HepG2 (cell line): ENCODE results near the gene CT45A8. TPM values are rescaled to one million over a fixed set of nuclear protein-coding genes. Genes with fewer than 3 reads are reported as not detected.

Source experiments
- ATAC-seq: fragments of 200-7000 bp; cut with Tn5 transposase; 3 replicates; pipeline ENCODE4 v1.9.1; 2020; ENCODE audit warnings: mild to moderate bottlenecking, moderate library complexity
- BruUV-seq: library from RNA; stranded (reverse); fragments of 400-500 nt; replicated peaks from 2 replicates; lab custom pipeline; 2021; lab: Mats Ljungman, UMichigan
- CTCF ChIA-PET: fragments of 300-600 bp; formaldehyde crosslinking; extraction: SDS; loops from one replicate; lab custom pipeline; 2021; ENCODE audit warnings: low total read pairs, inconsistent platforms, low intra/inter-chr PET ratio; lab: Yijun Ruan, JAX
- POLR2A ChIA-PET: fragments of 350-600 bp; sonication (Branson Sonifier 250); formaldehyde crosslinking; loops from one replicate; lab custom pipeline; 2020; ENCODE audit warnings: antibody characterized with exemption, inconsistent platforms; lab: Yijun Ruan, JAX
- DNase-seq: peaks from one replicate; pipeline ENCODE4 v3.0.0-alpha.2; 2015; ENCODE audit warnings: low spot score
- FAIRE-seq: peaks from 3 replicates; lab custom pipeline; 2011; peaks lifted over from hg19 to GRCh38; lab: Jason Lieb, UNC
- H2AFZ ChIP-seq: one replicate; pipeline ENCODE4 v1.6.1; 2011; ENCODE audit warnings: low read length, inconsistent platforms
- H3K27ac ChIP-seq: fragments of 300-600 bp; 3 replicates; pipeline ENCODE4 v1.8.0; 2011; ENCODE audit warnings: mixed run types, mild to moderate bottlenecking, mixed read lengths, low read length, inconsistent platforms; ENCODE audit not compliant: insufficient read depth; ENCODE audit errors: extremely low read length
- H3K27me3 ChIP-seq, 2 experiments: fragments of 200-600 bp in 1 of 2; 2 replicates in 1 of 2; 3 replicates in 1 of 2; pipeline versions ENCODE4 v1.6.0 to v1.8.0; 2011; ENCODE audit warnings: low read length in 2 of 2, mild to moderate bottlenecking in 2 of 2, moderate library complexity in 2 of 2, inconsistent platforms in 1 of 2; ENCODE audit not compliant: insufficient read depth in 2 of 2, control insufficient read depth in 1 of 2
- H3K36me3 ChIP-seq, 2 experiments: fragments of 200-600 bp in 1 of 2; replicated peaks in 1 of 2; 2 replicates in 1 of 2; 3 replicates in 1 of 2; pipeline versions ENCODE4 v1.5.1 to v1.8.0; 2011; ENCODE audit warnings: low read length in 2 of 2, inconsistent platforms in 1 of 2; ENCODE audit not compliant: insufficient read depth in 2 of 2, control insufficient read depth in 1 of 2
- H3K4me1 ChIP-seq: 2 replicates; pipeline ENCODE4 v1.5.1; 2012; ENCODE audit warnings: low read length, inconsistent platforms; ENCODE audit not compliant: insufficient read depth
- H3K4me2 ChIP-seq: 2 replicates; pipeline ENCODE4 v1.6.0; 2011; ENCODE audit warnings: low read depth, low read length, inconsistent platforms
- H3K4me3 ChIP-seq, 3 experiments: fragments of 200-600 bp in 1 of 3; sonication (generic), shearing (Covaris generic) in 1 of 3; replicated peaks in 1 of 3; 2 replicates each; pipeline ENCODE4 v1.5.1; 2011 to 2016; ENCODE audit warnings: low read length in 3 of 3, inconsistent platforms in 2 of 3, low read depth in 2 of 3, mild to moderate bottlenecking in 2 of 3, control low read depth in 1 of 3, mixed read lengths in 1 of 3; ENCODE audit not compliant: insufficient read depth in 1 of 3
- H3K79me2 ChIP-seq: one replicate; pipeline ENCODE4 v1.6.1; 2011; ENCODE audit warnings: low read length, inconsistent platforms; ENCODE audit not compliant: insufficient read depth
- H3K9ac ChIP-seq: 2 replicates; pipeline ENCODE4 v1.6.0; 2011; ENCODE audit warnings: mild to moderate bottlenecking, low read depth, low read length, inconsistent platforms; ENCODE audit not compliant: insufficient read depth
- H3K9me3 ChIP-seq: 2 replicates; pipeline ENCODE4 v1.5.1; 2012; ENCODE audit warnings: mild to moderate bottlenecking, low read length
- H4K20me1 ChIP-seq: 2 replicates; pipeline ENCODE4 v1.6.0; 2011; ENCODE audit warnings: inconsistent platforms, mild to moderate bottlenecking, low read length, moderate library complexity; ENCODE audit not compliant: insufficient read depth
- ADNP ChIP-seq: sonication (generic); formaldehyde crosslinking; IDR thresholded peaks from 2 replicates; pipeline ENCODE4 v1.4.0; 2020; ENCODE audit warnings: missing genetic modification reagents
- ATF3 ChIP-seq: sonication (generic); formaldehyde crosslinking; IDR thresholded peaks from 2 replicates; pipeline ENCODE4 v1.4.0; 2020; ENCODE audit warnings: missing genetic modification reagents
- ATRX ChIP-seq: sonication (generic); formaldehyde crosslinking; IDR thresholded peaks from 2 replicates; pipeline ENCODE4 v1.4.0; 2020; ENCODE audit warnings: missing genetic modification reagents, borderline replicate concordance
- E2F5 ChIP-seq: sonication (generic); formaldehyde crosslinking; conservative IDR thresholded peaks from 2 replicates; pipeline ENCODE4 v1.4.0; 2020; ENCODE audit warnings: missing genetic modification reagents
- HDAC2 ChIP-seq: sonication (generic); formaldehyde crosslinking; IDR thresholded peaks from 2 replicates; pipeline ENCODE4 v1.4.0; 2020; ENCODE audit warnings: missing genetic modification reagents
- KDM5B ChIP-seq: sonication (generic); formaldehyde crosslinking; IDR thresholded peaks from 2 replicates; pipeline ENCODE4 v1.4.0; 2020; ENCODE audit warnings: missing genetic modification reagents, mild to moderate bottlenecking, borderline replicate concordance
- MIXL1 ChIP-seq: IDR thresholded peaks from 2 replicates; pipeline ENCODE4 v1.6.1; 2016
- NR0B2 ChIP-seq: sonication (generic); formaldehyde crosslinking; IDR thresholded peaks from 2 replicates; pipeline ENCODE4 v1.4.0; 2020; ENCODE audit warnings: mild to moderate bottlenecking, missing genetic modification reagents
- SPEN ChIP-seq: sonication (generic); formaldehyde crosslinking; IDR thresholded peaks from 2 replicates; pipeline ENCODE4 v1.5.1; 2020; ENCODE audit warnings: low read depth, mild to moderate bottlenecking, missing genetic modification reagents
- TBL1XR1 ChIP-seq: fragments of 150-350 bp; IDR thresholded peaks from 2 replicates; pipeline ENCODE4 v1.6.1; 2014; ENCODE audit warnings: borderline replicate concordance, low read length; ENCODE audit not compliant: partially characterized antibody
- TFDP1 ChIP-seq: IDR thresholded peaks from 2 replicates; pipeline ENCODE4 v1.6.1; 2016; ENCODE audit warnings: missing compliant biosample characterization, missing genetic modification reagents, borderline replicate concordance
- TP53 ChIP-seq: sonication (generic); formaldehyde crosslinking; conservative IDR thresholded peaks from 2 replicates; pipeline ENCODE4 v1.4.0; 2020; ENCODE audit warnings: missing genetic modification reagents
- ZNF274 ChIP-seq: sonication (generic); formaldehyde crosslinking; IDR thresholded peaks from 2 replicates; pipeline ENCODE4 v1.5.1; 2020; ENCODE audit warnings: mild to moderate bottlenecking, missing genetic modification reagents
- ZNF543 ChIP-seq: sonication (generic); formaldehyde crosslinking; IDR thresholded peaks from 2 replicates; pipeline ENCODE4 v1.4.0; 2020; ENCODE audit warnings: mild to moderate bottlenecking, missing genetic modification reagents
- WGBS: methylation state at CpG from one replicate; pipeline ENCODE4 v1.1.6; 2017; ENCODE audit warnings: low lambda C conversion rate; 5-methylcytosine and 5-hydroxymethylcytosine counted together
- in situ Hi-C: cut with HindIII; loops from 2 replicates; pipeline ENCODE4 v1.10.0; 2017; ENCODE audit warnings: low pct_unique_long_range_greater_than_20kb; ENCODE audit not compliant: extremely low pct_ligation_motif_present
- intact Hi-C: fragments of 100-400 bp; cut with micrococcal nuclease; formaldehyde crosslinking; loops from one replicate; pipeline ENCODE4 v1.10.0; 2022; ENCODE audit not compliant: unreplicated experiment
- polyA plus RNA-seq, 8 experiments: library from polyadenylated mRNA; depleted of rRNA in 3 of 8; stranded (reverse) in 7 of 8; unstranded in 1 of 8; fragments of >200 nt; fragmentation: Illumina TruSeq in 4 of 8; extraction: Trizol in 4 of 8; gene quantifications; 2 replicates each; pipeline versions ENCODE4 v1.2.1 to v1.2.3, GENCODE V29; 2011 to 2016; ENCODE audit warnings: low read depth in 4 of 8, missing spikeins in 1 of 8, mixed read lengths in 1 of 8; ENCODE audit not compliant: insufficient read depth in 1 of 8
- total RNA-seq, 5 experiments: library from RNA; depleted of rRNA; stranded (reverse); fragments of >200 nt; fragmentation: Illumina TruSeq; extraction: Trizol; gene quantifications; 2 replicates each; pipeline ENCODE4 v1.2.3, GENCODE V29; 2016; ENCODE audit warnings: low read depth in 1 of 5

Gene CT45A8
- total and polyA plus RNA-seq, 2 of the 13 experiments (the other 11 are each of a cell fraction or from before 2014, with no cell fraction given) = not detected

- H3K4me3 ChIP-seq = no peak overlapping the region
- no peak for FAIRE-seq
- ChIA-PET POLR2A (no interaction called here), CTCF (no interaction called here)
- no peaks in the 10 kb centered on the region for H3K9me3 ChIP-seq
- no peaks in the 10 kb centered on the region for H3K36me3 ChIP-seq
- ATAC-seq = no peak
- intact Hi-C loops (no loop called here), in situ Hi-C loops (no loop called here)
- no TSS peak for BruUV-seq
- H3K79me2 ChIP-seq = no peaks in the 10 kb centered on the region
- H3K4me1 ChIP-seq = no peaks in the 10 kb centered on the region
- no peaks in the 10 kb centered on the region for H4K20me1 ChIP-seq
- TF ChIP-seq MIXL1 (CRISPR knock-in tag) = no peak
- no peak for TF ChIP-seq TFDP1 (CRISPR knock-in tag)
- TF ChIP-seq TBL1XR1 = no peak
- TF ChIP-seq ATF3 (CRISPR knock-in tag) = no peak
- no peak for TF ChIP-seq E2F5 (CRISPR knock-in tag)
- TF ChIP-seq ZNF274 (CRISPR knock-in tag) = no peak
- TF ChIP-seq TP53 (CRISPR knock-in tag) = no peak
- no peak for TF ChIP-seq HDAC2 (CRISPR knock-in tag)
- TF ChIP-seq SPEN (CRISPR knock-in tag) = no peak
- no peak for TF ChIP-seq ADNP
- TF ChIP-seq ZNF543 (CRISPR knock-in tag) = no peak
- TF ChIP-seq NR0B2 (CRISPR knock-in tag) = no peak
- no peak for TF ChIP-seq KDM5B
- TF ChIP-seq ATRX (CRISPR knock-in tag) = no peak
- H3K4me2 ChIP-seq = no peak overlapping the region
- no peak overlapping the region for H3K9ac ChIP-seq
- no peak overlapping the region for H3K27ac ChIP-seq
- no peaks in the 10 kb centered on the region for H3K27me3 ChIP-seq
- no peak for DNase-seq
- no CpG with 5 or more reads among the region's 11 CpGs for WGBS
- H2AFZ ChIP-seq = no peak overlapping the region
Measured at GRCh38 chrX:135892781-135893180, 38.4 kb upstream of the CT45A8 start.
